OCI-LY7 (cell line): ENCODE data around the gene ATP2A1. TPM values are rescaled to one million over a fixed set of nuclear protein-coding genes. Genes with fewer than 3 reads are reported as not detected.

ENCODE experiments used
- BruUV-seq: library from RNA; stranded (reverse); fragments of 400-500 nt; replicated peaks from 2 replicates; lab custom pipeline; 2021; lab: Mats Ljungman, UMichigan
- CTCF ChIA-PET: fragments of 300-600 bp; sonication (Branson Sonifier 250); formaldehyde crosslinking; loops from one replicate; lab custom pipeline; 2022; ENCODE audit warnings: antibody characterized with exemption; ENCODE audit not compliant: unreplicated experiment; lab: Charles Lee
- POLR2A ChIA-PET: fragments of 300-600 bp; sonication (Branson Sonifier 250); formaldehyde crosslinking; loops from one replicate; lab custom pipeline; 2022; ENCODE audit warnings: antibody characterized with exemption; lab: Charles Lee
- DNase-seq: peaks from one replicate; pipeline ENCODE4 v3.0.0-alpha.2; 2015; ENCODE audit warnings: low spot score
- H2AFZ ChIP-seq: fragments of 200-600 bp; sonication (generic), shearing (Covaris generic); 2 replicates; pipeline ENCODE4 v1.6.1; 2014; ENCODE audit warnings: mild to moderate bottlenecking, antibody characterized with exemption, low read length, moderate library complexity
- H3K27ac ChIP-seq: fragments of 200-600 bp; sonication (generic); 2 replicates; pipeline ENCODE4 v1.5.1; 2014; ENCODE audit warnings: mixed run types, low read depth, mild to moderate bottlenecking, moderate library complexity, low read length, inconsistent platforms; ENCODE audit not compliant: poor library complexity, severe bottlenecking
- H3K36me3 ChIP-seq: fragments of 200-600 bp; sonication (generic); 2 replicates; pipeline ENCODE4 v1.6.1; 2014; ENCODE audit warnings: mild to moderate bottlenecking, antibody characterized with exemption, low read length, moderate library complexity, mixed read lengths; ENCODE audit not compliant: insufficient read depth
- H3K4me1 ChIP-seq: fragments of 200-600 bp; sonication (generic); 2 replicates; pipeline ENCODE4 v1.5.1; 2014; ENCODE audit warnings: mild to moderate bottlenecking, low read length; ENCODE audit not compliant: insufficient read depth, poor library complexity, severe bottlenecking
- H3K4me2 ChIP-seq: fragments of 200-600 bp; sonication (generic); 2 replicates; pipeline ENCODE4 v1.6.1; 2014; ENCODE audit warnings: mild to moderate bottlenecking, low read length
- H3K4me3 ChIP-seq: fragments of 200-600 bp; sonication (generic); 2 replicates; pipeline ENCODE4 v1.5.1; 2014; ENCODE audit warnings: mild to moderate bottlenecking, low read depth, low read length; ENCODE audit not compliant: poor library complexity, severe bottlenecking
- H3K79me2 ChIP-seq: fragments of 200-600 bp; sonication (generic); 2 replicates; pipeline ENCODE4 v1.6.1; 2016; ENCODE audit warnings: low read depth, mild to moderate bottlenecking, low read length, moderate library complexity, mixed read lengths; ENCODE audit not compliant: insufficient read depth
- H3K9me2 ChIP-seq: fragments of 200-600 bp; sonication (generic); 2 replicates; pipeline ENCODE4 v1.6.1; 2016; ENCODE audit warnings: mild to moderate bottlenecking, low read length, mixed read lengths; ENCODE audit not compliant: insufficient read depth
- H3K9me3 ChIP-seq: fragments of 200-600 bp; sonication (generic); 2 replicates; pipeline ENCODE4 v1.6.1; 2014; ENCODE audit warnings: mild to moderate bottlenecking, mixed run types, low read length, mixed read lengths
- H4K20me1 ChIP-seq: fragments of 200-600 bp; sonication (generic); 2 replicates; pipeline ENCODE4 v1.6.1; 2014; ENCODE audit warnings: mild to moderate bottlenecking, antibody characterized with exemption, low read length, moderate library complexity, mixed read lengths; ENCODE audit not compliant: insufficient read depth
- CTCF ChIP-seq: fragments of 200-600 bp; sonication (generic); conservative IDR thresholded peaks from 2 replicates; pipeline ENCODE4 v1.5.1; 2014; ENCODE audit warnings: mild to moderate bottlenecking, antibody characterized with exemption, low read length, moderate library complexity, mixed read lengths
- EZH2phosphoT487 ChIP-seq: fragments of 200-600 bp; sonication (generic); IDR thresholded peaks from 2 replicates; pipeline ENCODE4 v1.6.1; 2018; ENCODE audit warnings: low read depth, borderline replicate concordance, mild to moderate bottlenecking, mixed run types, antibody characterized with exemption, low read length, moderate library complexity, mixed read lengths
- intact Hi-C: fragments of 100-400 bp; cut with micrococcal nuclease; formaldehyde crosslinking; loops from one replicate; pipeline ENCODE4 v1.10.0; 2022; ENCODE audit not compliant: unreplicated experiment
- total RNA-seq, 2 experiments: library from RNA; depleted of rRNA in 1 of 2; stranded (reverse); fragments of >200 nt in 1 of 2; shearing (Covaris generic) in 1 of 2; gene quantifications; 2 replicates each; pipeline ENCODE4 v1.2.3, GENCODE V29; 2014 to 2022

Gene ATP2A1
- total RNA-seq, 2 experiments from 2014 or later, result 5.0 TPM

- no TSS peak for BruUV-seq
- Histone ChIP-seq H3K4me3 (peak overlapping the region; percentile 95), H3K9me3 (no peaks in the 10 kb centered on the region), H3K4me2 (peak overlapping the region; percentile 93), H3K27ac (peak overlapping the region; percentile 50), H3K79me2 (peaks cover 31% of the 10 kb centered on the region), H3K9me2 (no peaks in the 10 kb centered on the region), H3K4me1 (peaks cover 17% of the 10 kb centered on the region), H2AFZ (0 out of 2 replicates have a peak overlapping the region, but pooled peaks have one; percentile 19), H4K20me1 (peaks cover 10% of the 10 kb centered on the region), H3K36me3 (peaks cover 47% of the 10 kb centered on the region)
- peak; percentile 30 for DNase-seq
- TF ChIP-seq EZH2phosphoT487, result no peak
- no peak for TF ChIP-seq CTCF
- intact Hi-C loops, result no loop called here
- ChIA-PET POLR2A (interaction anchor here (1.0 to 2.9 kb wide), 2 partner anchors 17 to 18 kb away, joined by 3 to 17 read pairs; no protein-coding TSS in a partner anchor), CTCF (interaction anchor here (1.3 kb wide), 1 partner anchor 17 kb away, joined by 3 read pairs; no protein-coding TSS in a partner anchor)
These were observed 32.6 kb upstream of the ATP2A1 start for GRCh38 chr16:28845761-28846079.

GRCh38 chr16:28846080-28846932 lies 32.0 kb upstream of the ATP2A1 start, which contains the start of gene TUFM:
TUFM (minus strand) TSS chr16:28846348; CDS start chr16:28846269, 79 bp downstream.
- H3K4me1 ChIP-seq, result peaks cover 17% of the 10 kb centered on the region
- intact Hi-C loops, result no loop called here
- peak; percentile 77 for TF ChIP-seq CTCF
- no peak for TF ChIP-seq EZH2phosphoT487
- peak; percentile 99 for DNase-seq
- H3K36me3 ChIP-seq, result peaks cover 44% of the 10 kb centered on the region
- peak within 1 kb of the TSS; percentile 93 for H3K4me2 ChIP-seq
- POLR2A ChIA-PET, result interaction anchor here (1.0 to 2.9 kb wide), 3 partner anchors 16 to 24 kb away, joined by 3 to 17 read pairs (median 5); partner anchors contain the start of gene ATXN2L
- no TSS peak for BruUV-seq
- peak within 1 kb of the TSS; percentile 95 for H3K4me3 ChIP-seq
- H2AFZ ChIP-seq, result peak within 1 kb of the TSS; percentile 57; the same call in 1 of the 2 replicates
- H4K20me1 ChIP-seq, result peaks cover 10% of the 10 kb centered on the region
- CTCF ChIA-PET, result interaction anchor here (0.7 kb wide), 2 partner anchors 24 to 99 kb away, joined by 3 read pairs; partner anchors contain the start of gene ATXN2L
- no peaks in the 10 kb centered on the region for H3K9me2 ChIP-seq
- H3K79me2 ChIP-seq, result peaks cover 31% of the 10 kb centered on the region
- peak within 1 kb of the TSS; percentile 50 for H3K27ac ChIP-seq
- H3K9me3 ChIP-seq, result no peaks in the 10 kb centered on the region
